ENCODE measurements around the gene DROSHA. TPM values are rescaled to one million over a fixed set of nuclear protein-coding genes. Genes with fewer than 3 reads are reported as not detected.
"Not testable (repeated sequence)": the region's sequence is repeated elsewhere in the genome, so short reads cannot be mapped to it uniquely, and the experiment has no call there.

The DROSHA gene
- total RNA-seq, 1 donor from 2014 or later, result 36.5 TPM

- no peak for ATAC-seq
These were observed 116.6 kb downstream of the DROSHA start for GRCh38 chr5:31415009-31415923.

GRCh38 chr5:31413030-31413812, 118.7 kb downstream of the DROSHA start:
- peak; percentile 64 for ATAC-seq

GRCh38 chr5:31412324-31412723, 119.6 kb downstream of the DROSHA start:
- ATAC-seq, result no peak

GRCh38 chr5:31410089-31410488, 121.8 kb downstream of the DROSHA start:
- ATAC-seq, result no peak

GRCh38 chr5:31408814-31409213, 123.1 kb downstream of the DROSHA start:
- ATAC-seq, result peak; percentile 91

- peak; percentile 39 for ATAC-seq
These were observed 123.8 kb downstream of the DROSHA start for GRCh38 chr5:31407921-31408693.

- no peak for ATAC-seq
These were observed 127.6 kb downstream of the DROSHA start for GRCh38 chr5:31404325-31404724.

GRCh38 chr5:31401691-31402090, 130.2 kb downstream of the DROSHA start:
- ATAC-seq, result no peak

- no peak for ATAC-seq
These were observed 133.9 kb downstream of the DROSHA start for GRCh38 chr5:31397926-31398557.

- no peak for ATAC-seq
These were observed 135.1 kb downstream of the DROSHA start for GRCh38 chr5:31396611-31397295.

GRCh38 chr5:31395450-31396045, 136.3 kb downstream of the DROSHA start:
- ATAC-seq, result not testable (repeated sequence)

GRCh38 chr5:31393126-31393525, 138.8 kb downstream of the DROSHA start:
- no peak for ATAC-seq

GRCh38 chr5:31392061-31392460, 139.8 kb downstream of the DROSHA start:
- ATAC-seq, result no peak

- ATAC-seq, result no peak
These were observed 141.6 kb downstream of the DROSHA start for GRCh38 chr5:31390256-31390655.

GRCh38 chr5:31385774-31386537, 145.9 kb downstream of the DROSHA start:
- no peak for ATAC-seq

GRCh38 chr5:31383734-31384133, 148.2 kb downstream of the DROSHA start:
- ATAC-seq, result no peak

- no peak for ATAC-seq
These were observed 149.6 kb downstream of the DROSHA start for GRCh38 chr5:31382051-31382878.

- no peak for ATAC-seq
These were observed 150.6 kb downstream of the DROSHA start for GRCh38 chr5:31381299-31381698.

GRCh38 chr5:31380049-31380448, 151.8 kb downstream of the DROSHA start:
- no peak for ATAC-seq

GRCh38 chr5:31378838-31379237, 153.1 kb downstream of the DROSHA start:
- ATAC-seq, result no peak
